HuH-7.5 (cell line): ENCODE data around the gene BARX1.
"Not testable (repeated sequence)": the region's sequence is repeated elsewhere in the genome, so short reads cannot be mapped to it uniquely, and the experiment has no call there.

ENCODE experiments used
- DNase-seq: peaks from one replicate; pipeline ENCODE4 v3.0.0; 2011; ENCODE audit warnings: low spot score

Gene BARX1

GRCh38 chr9:93951655-93952118 lies 3.5 kb downstream of the BARX1 start:
- no peak for DNase-seq

GRCh38 chr9:93950619-93951601 lies 4.2 kb downstream of the BARX1 start:
- DNase-seq, result no peak

GRCh38 chr9:93949694-93950449 lies 5.3 kb downstream of the BARX1 start:
- no peak for DNase-seq

GRCh38 chr9:93949073-93949693 lies 6.0 kb downstream of the BARX1 start:
- DNase-seq, result no peak

- no peak for DNase-seq
Measured at GRCh38 chr9:93948441-93949072, 6.6 kb downstream of the BARX1 start.

GRCh38 chr9:93947409-93948070 lies 7.6 kb downstream of the BARX1 start:
- DNase-seq, result no peak

- no peak for DNase-seq
Measured at GRCh38 chr9:93946338-93946712, 8.8 kb downstream of the BARX1 start.

GRCh38 chr9:93945400-93946337 lies 9.5 kb downstream of the BARX1 start:
- no peak for DNase-seq

GRCh38 chr9:93944011-93944410 lies 11.1 kb downstream of the BARX1 start:
- DNase-seq, result no peak

GRCh38 chr9:93942161-93942560 lies 13.0 kb downstream of the BARX1 start:
- no peak for DNase-seq

GRCh38 chr9:93941493-93941892 lies 13.7 kb downstream of the BARX1 start:
- DNase-seq, result no peak

- no peak for DNase-seq
Measured at GRCh38 chr9:93940951-93941350, 14.2 kb downstream of the BARX1 start.

- not testable (repeated sequence) for DNase-seq
Measured at GRCh38 chr9:93939589-93939988, 15.6 kb downstream of the BARX1 start.

- no peak for DNase-seq
Measured at GRCh38 chr9:93937193-93937592, 18.0 kb downstream of the BARX1 start.

- no peak for DNase-seq
Measured at GRCh38 chr9:93931905-93932304, 23.2 kb downstream of the BARX1 start.

- DNase-seq, result no peak
Measured at GRCh38 chr9:93930070-93930469, 25.1 kb downstream of the BARX1 start.

- no peak for DNase-seq
Measured at GRCh38 chr9:93929231-93929630, 25.9 kb downstream of the BARX1 start.

GRCh38 chr9:93922535-93922934 lies 32.6 kb downstream of the BARX1 start:
- DNase-seq, result no peak

- no peak for DNase-seq
Measured at GRCh38 chr9:93920131-93920800, 34.9 kb downstream of the BARX1 start.

GRCh38 chr9:93918061-93918460 lies 37.1 kb downstream of the BARX1 start:
- DNase-seq, result no peak
